H1 (cell line): ENCODE results near the gene VMP1. TPM values are rescaled to one million over a fixed set of nuclear protein-coding genes. Genes with fewer than 3 reads are reported as not detected.

Source experiments
- CTCF ChIA-PET: fragments of 300-600 bp; sonication (Branson Sonifier 250); formaldehyde crosslinking; loops from one replicate; lab custom pipeline; 2021; ENCODE audit not compliant: partially characterized antibody; lab: Charles Lee
- POLR2A ChIA-PET: fragments of 300-600 bp; sonication (Branson Sonifier 250); formaldehyde crosslinking; loops from one replicate; lab custom pipeline; 2021; ENCODE audit warnings: inconsistent platforms; ENCODE audit not compliant: partially characterized antibody; lab: Charles Lee
- DNase-seq, 2 experiments: peaks; one replicate each; pipeline versions ENCODE4 v3.0.0 to v3.0.0-alpha.2; 2010 to 2022; ENCODE audit warnings: low spot score in 2 of 2, low read depth in 1 of 2, mixed read lengths in 1 of 2
- FAIRE-seq: peaks from 2 replicates; lab custom pipeline; 2011; peaks lifted over from hg19 to GRCh38; lab: Jason Lieb, UNC
- H2AFZ ChIP-seq: 2 replicates; pipeline ENCODE4 v1.8.1; 2012; ENCODE audit warnings: low read length, inconsistent platforms
- H2AK5ac ChIP-seq: 2 replicates; pipeline ENCODE4 v1.6.1; 2013; ENCODE audit warnings: low read depth, low read length
- H2BK120ac ChIP-seq: replicated peaks from 2 replicates; pipeline ENCODE3; 2013; ENCODE audit warnings: low read depth, low read length, inconsistent platforms
- H2BK12ac ChIP-seq: 2 replicates; pipeline ENCODE4 v1.6.1; 2013; ENCODE audit warnings: low read depth, low read length
- H2BK15ac ChIP-seq: 2 replicates; pipeline ENCODE4 v1.6.1; 2013; ENCODE audit warnings: low read length
- H2BK20ac ChIP-seq: 2 replicates; pipeline ENCODE4 v1.6.1; 2013; ENCODE audit warnings: low read length
- H2BK5ac ChIP-seq: 2 replicates; pipeline ENCODE4 v1.6.1; 2013; ENCODE audit warnings: low read depth, low read length
- H3K14ac ChIP-seq: 2 replicates; pipeline ENCODE4 v1.6.1; 2013; ENCODE audit warnings: inconsistent platforms; ENCODE audit not compliant: insufficient read length
- H3K18ac ChIP-seq: 2 replicates; pipeline ENCODE4 v1.6.1; 2013; ENCODE audit warnings: low read length; ENCODE audit errors: extremely low read depth
- H3K23ac ChIP-seq: 2 replicates; pipeline ENCODE4 v1.6.1; 2013; ENCODE audit warnings: inconsistent platforms; ENCODE audit not compliant: insufficient read length
- H3K23me2 ChIP-seq: 2 replicates; pipeline ENCODE4 v1.6.1; 2013; ENCODE audit warnings: low read depth, low read length
- H3K27ac ChIP-seq: 2 replicates; pipeline ENCODE4 v1.6.1; 2011; ENCODE audit warnings: low read depth, low read length, inconsistent platforms
- H3K27me3 ChIP-seq, 4 experiments: replicated peaks in 1 of 4; 1 replicate in 1 of 4; 2 replicates in 3 of 4; pipeline versions ENCODE4 v1.6.1 to v1.8.1; 2011 to 2013; ENCODE audit warnings: low read length in 3 of 4, mild to moderate bottlenecking in 3 of 4, inconsistent platforms in 2 of 4, mixed read lengths in 2 of 4, moderate library complexity in 1 of 4; ENCODE audit not compliant: control insufficient read depth in 3 of 4, insufficient read depth in 3 of 4; ENCODE audit errors: extremely low read depth in 1 of 4
- H3K36me3 ChIP-seq, 4 experiments: 2 replicates each; pipeline versions ENCODE4 v1.6.1 to v1.8.1; 2011 to 2013; ENCODE audit warnings: mild to moderate bottlenecking in 4 of 4, low read length in 3 of 4, moderate library complexity in 2 of 4, control low read depth in 1 of 4, inconsistent platforms in 1 of 4; ENCODE audit not compliant: insufficient read depth in 4 of 4, control insufficient read depth in 2 of 4
- H3K4ac ChIP-seq: replicated peaks from 2 replicates; pipeline ENCODE3; 2013; ENCODE audit warnings: low read length, low read depth, mixed read lengths, inconsistent platforms; ENCODE audit not compliant: insufficient read length
- H3K4me1 ChIP-seq, 4 experiments: replicated peaks in 1 of 4; 1 replicate in 1 of 4; 2 replicates in 3 of 4; pipeline versions ENCODE4 v1.6.1 to v1.8.1; 2011 to 2013; ENCODE audit warnings: low read length in 3 of 4, inconsistent platforms in 2 of 4, mixed read lengths in 1 of 4; ENCODE audit not compliant: insufficient read depth in 4 of 4, control insufficient read depth in 3 of 4
- H3K4me2 ChIP-seq, 2 experiments: 2 replicates each; pipeline versions ENCODE4 v1.6.1 to v1.8.1; 2011 to 2013; ENCODE audit warnings: low read depth in 2 of 2, low read length in 2 of 2, control low read depth in 1 of 2, inconsistent platforms in 1 of 2, mild to moderate bottlenecking in 1 of 2; ENCODE audit not compliant: insufficient read depth in 1 of 2
- H3K4me3 ChIP-seq, 4 experiments: fragments of 200-600, 300-600 bp in 1 of 4; sonication (generic), shearing (Covaris generic), sonication (Bioruptor Twin) in 1 of 4; 2 replicates each; pipeline versions ENCODE4 v1.5.1 to v1.8.1; 2011 to 2016; ENCODE audit warnings: low read length in 4 of 4, low read depth in 3 of 4, control low read depth in 2 of 4, inconsistent platforms in 2 of 4, mild to moderate bottlenecking in 2 of 4, mixed read lengths in 1 of 4, moderate library complexity in 1 of 4; ENCODE audit not compliant: insufficient read depth in 2 of 4; ENCODE audit errors: extremely low read depth in 1 of 4
- H3K56ac ChIP-seq: replicated peaks from 2 replicates; pipeline ENCODE3; 2013; ENCODE audit warnings: low read depth, mild to moderate bottlenecking, mixed read lengths, low read length, inconsistent platforms; ENCODE audit not compliant: insufficient read length
- H3K79me1 ChIP-seq: 2 replicates; pipeline ENCODE4 v1.6.1; 2013; ENCODE audit warnings: low read depth, low read length, control low read depth
- H3K79me2 ChIP-seq, 2 experiments: 2 replicates each; pipeline versions ENCODE4 v1.6.1 to v1.8.1; 2012 to 2013; ENCODE audit warnings: low read length in 2 of 2, mild to moderate bottlenecking in 2 of 2, inconsistent platforms in 1 of 2; ENCODE audit not compliant: insufficient read depth in 2 of 2, control insufficient read depth in 1 of 2
- H3K9ac ChIP-seq, 4 experiments: replicated peaks in 1 of 4; 1 replicate in 1 of 4; 2 replicates in 3 of 4; pipeline versions ENCODE4 v1.6.1 to v1.8.1; 2011 to 2013; ENCODE audit warnings: low read depth in 3 of 4, low read length in 3 of 4, control low read depth in 2 of 4, mild to moderate bottlenecking in 2 of 4, moderate library complexity in 2 of 4, inconsistent platforms in 1 of 4; ENCODE audit errors: extremely low read depth in 1 of 4
- H3K9me3 ChIP-seq, 2 experiments: 2 replicates each; pipeline versions ENCODE4 v1.6.1 to v1.8.1; 2012 to 2013; ENCODE audit warnings: mild to moderate bottlenecking in 2 of 2, moderate library complexity in 2 of 2, control low read depth in 1 of 2, inconsistent platforms in 1 of 2, low read depth in 1 of 2, low read length in 1 of 2, mixed read lengths in 1 of 2; ENCODE audit not compliant: insufficient read depth in 2 of 2
- H4K20me1 ChIP-seq, 2 experiments: replicated peaks in 1 of 2; 2 replicates each; pipeline versions ENCODE3 to v1.8.1; 2011 to 2013; ENCODE audit warnings: inconsistent platforms in 2 of 2, low read length in 2 of 2, mild to moderate bottlenecking in 1 of 2; ENCODE audit not compliant: insufficient read depth in 2 of 2, control insufficient read depth in 1 of 2
- H4K5ac ChIP-seq: 2 replicates; pipeline ENCODE4 v1.6.1; 2013; ENCODE audit warnings: low read length, low read depth, mixed read lengths, inconsistent platforms; ENCODE audit not compliant: insufficient read length
- H4K8ac ChIP-seq: 2 replicates; pipeline ENCODE4 v1.8.0; 2013; ENCODE audit warnings: mild to moderate bottlenecking, moderate library complexity, low read length, inconsistent platforms; ENCODE audit not compliant: insufficient read depth; ENCODE audit errors: extremely low read depth
- H4K91ac ChIP-seq: replicated peaks from 2 replicates; pipeline ENCODE3; 2013; ENCODE audit warnings: low read length, mixed read lengths, inconsistent platforms; ENCODE audit not compliant: insufficient read length
- BACH1 ChIP-seq: IDR thresholded peaks from 2 replicates; pipeline ENCODE4 v1.6.1; 2012; ENCODE audit warnings: low read length, improper control_type of control experiment
- CTBP2 ChIP-seq: IDR thresholded peaks from 2 replicates; pipeline ENCODE4 v1.7.0; 2011; ENCODE audit warnings: borderline replicate concordance, mild to moderate bottlenecking, moderate library complexity, mixed read lengths, low read length; ENCODE audit not compliant: insufficient read depth, insufficient read length
- EGR1 ChIP-seq: IDR thresholded peaks from 2 replicates; pipeline ENCODE4 v1.6.1; 2011; ENCODE audit warnings: low read depth, low read length, borderline replicate concordance
- FOSL1 ChIP-seq: IDR thresholded peaks from 2 replicates; pipeline ENCODE4 v1.6.1; 2011; ENCODE audit warnings: mild to moderate bottlenecking, low read depth, low read length, moderate library complexity; ENCODE audit not compliant: insufficient read depth
- GTF2F1 ChIP-seq: IDR thresholded peaks from 2 replicates; pipeline ENCODE4 v1.6.1; 2012; ENCODE audit warnings: low read depth, low read length, improper control_type of control experiment, borderline replicate concordance
- KDM1A ChIP-seq: fragments of 200-600, 300-600 bp; sonication (generic); IDR thresholded peaks from 2 replicates; pipeline ENCODE4 v1.7.1; 2016; ENCODE audit warnings: mild to moderate bottlenecking, low read length, borderline replicate concordance
- MAFK ChIP-seq: IDR thresholded peaks from 2 replicates; pipeline ENCODE4 v1.6.1; 2012; ENCODE audit warnings: low read depth, mild to moderate bottlenecking, improper control_type of control experiment, low read length
- SP4 ChIP-seq: IDR thresholded peaks from 2 replicates; pipeline ENCODE4 v1.6.1; 2012; ENCODE audit warnings: low read length, inconsistent platforms
- TAF1 ChIP-seq: IDR thresholded peaks from 2 replicates; pipeline ENCODE4 v1.6.1; 2011; ENCODE audit warnings: mild to moderate bottlenecking, low read depth, low read length
- WGBS, 2 experiments: shearing (Covaris generic) in 1 of 2; methylation state at CpG; one replicate each; pipeline versions ENCODE4 v1.1.6 to v1.1.7; 2013 to 2015; ENCODE audit warnings: low lambda C conversion rate in 2 of 2, mixed read lengths in 2 of 2, inconsistent platforms in 1 of 2, low coverage in 1 of 2, missing lambda C conversion rate in 1 of 2; ENCODE audit not compliant: insufficient replicate concordance in 2 of 2, insufficient coverage in 1 of 2, insufficient read length in 1 of 2; ENCODE audit errors: extremely low coverage in 1 of 2, missing lambda C conversion rate in 1 of 2; 5-methylcytosine and 5-hydroxymethylcytosine counted together
- polyA plus RNA-seq, 7 experiments: library from polyadenylated mRNA; depleted of rRNA in 3 of 7; stranded (reverse) in 5 of 7; unstranded in 2 of 7; fragments of >200 nt in 5 of 7; fragments of 200-250 nt in 2 of 7; gene quantifications; 1 replicate in 5 of 7; 2 replicates in 1 of 7; 4 replicates in 1 of 7; pipeline versions ENCODE4 v1.2.1 to v1.2.3, GENCODE V29; 2011 to 2013; ENCODE audit warnings: missing spikeins in 2 of 7, mixed read lengths in 2 of 7
- total RNA-seq: library from RNA; stranded (reverse); fragmentation: NEBNext Ultra II Directional; extraction: Animal tissue kit (Norgen Biotek cat#: 25700); gene quantifications from 2 replicates; pipeline ENCODE4 v1.2.1, GENCODE V29; 2021

VMP1 gene
- total and polyA plus RNA-seq, 2 of the 8 experiments (the other 6 are each of a cell fraction or from before 2014, with no cell fraction given), result 45.0 to 92.7 TPM

GRCh38 chr17:59752922-59753321 is 45.5 kb downstream of the VMP1 start:
- no peak overlapping the region for H3K9ac ChIP-seq
- no peak overlapping the region for H3K56ac ChIP-seq
- no peak overlapping the region for H3K4me2 ChIP-seq
- no peaks in the 10 kb centered on the region for H3K9me3 ChIP-seq
- H2AK5ac ChIP-seq, result no peak overlapping the region
- H3K23me2 ChIP-seq, result no peaks in the 10 kb centered on the region
- H3K23ac ChIP-seq, result no peak overlapping the region
- no peak overlapping the region for H4K5ac ChIP-seq
- no peak overlapping the region for H3K18ac ChIP-seq
- no peak overlapping the region for H2BK12ac ChIP-seq
- ChIA-PET CTCF (interaction anchor here (0.6 to 4.1 kb wide), 28 partner anchors 10 to 287 kb away, joined by 3 to 32 read pairs (median 4); partner anchors contain the start of genes RPS6KB1 and TUBD1), POLR2A (interaction anchor here (1.1 to 3.4 kb wide), 6 partner anchors 8 to 285 kb away, joined by 3 to 24 read pairs (median 3); no protein-coding TSS in a partner anchor)
- H2BK15ac ChIP-seq, result no peak overlapping the region
- no peak overlapping the region for H2BK120ac ChIP-seq
- no peaks in the 10 kb centered on the region for H3K27me3 ChIP-seq
- 86% methylated on average over 7 of the region's 7 CpGs; no CpG with 5 or more reads in 1 of the 2 experiments for WGBS, 2 experiments
- H3K4ac ChIP-seq, result no peak overlapping the region
- no peak overlapping the region for H2BK20ac ChIP-seq
- no peak for DNase-seq
- H4K20me1 ChIP-seq, result no peaks in the 10 kb centered on the region
- TF ChIP-seq GTF2F1 (no peak), KDM1A (no peak), FOSL1 (no peak), SP4 (no peak), TAF1 (no peak), CTBP2 (no peak), EGR1 (no peak), MAFK (no peak), BACH1 (no peak)
- TF ChIP-seq, all 59 proteins: peak for 0
- H3K4me3 ChIP-seq, result no peak overlapping the region
- no peaks in the 10 kb centered on the region for H3K79me2 ChIP-seq
- no peak overlapping the region for H4K8ac ChIP-seq
- H2BK5ac ChIP-seq, result no peak overlapping the region
- FAIRE-seq, result no peak
- H3K4me1 ChIP-seq, result peaks cover 0 to 2% (median 0%) of the 10 kb centered on the region in 4 experiments; a peak in 1 of 7 replicates
- H3K14ac ChIP-seq, result no peak overlapping the region
- H3K27ac ChIP-seq, result no peak overlapping the region
- H3K36me3 ChIP-seq, result no peaks in the 10 kb centered on the region; a peak in 1 of 8 replicates
- no peaks in the 10 kb centered on the region for H3K79me1 ChIP-seq
- H2AFZ ChIP-seq, result no peak overlapping the region
- no peak overlapping the region for H4K91ac ChIP-seq
